Neuron (in vitro differentiated cells): ENCODE data around the gene BTG4.

Experiments
- H2AFZ ChIP-seq: one replicate; pipeline ENCODE4 v1.6.1; 2013; ENCODE audit warnings: low read depth, mild to moderate bottlenecking, inconsistent platforms, low read length, moderate library complexity
- H3K27me3 ChIP-seq: one replicate; pipeline ENCODE4 v1.6.1; 2013; ENCODE audit warnings: low read length; ENCODE audit not compliant: insufficient read depth
- H3K36me3 ChIP-seq: one replicate; pipeline ENCODE4 v1.6.1; 2013; ENCODE audit warnings: low read length; ENCODE audit not compliant: insufficient read depth
- H3K4me1 ChIP-seq: one replicate; pipeline ENCODE4 v1.6.1; 2013; ENCODE audit warnings: low read length; ENCODE audit not compliant: insufficient read depth
- H3K4me3 ChIP-seq: 2 replicates; pipeline ENCODE4 v1.5.1; 2013; ENCODE audit warnings: mild to moderate bottlenecking, low read length, moderate library complexity
- H3K9me3 ChIP-seq: one replicate; pipeline ENCODE4 v1.6.1; 2013; ENCODE audit warnings: low read length

The BTG4 gene

DNA sequence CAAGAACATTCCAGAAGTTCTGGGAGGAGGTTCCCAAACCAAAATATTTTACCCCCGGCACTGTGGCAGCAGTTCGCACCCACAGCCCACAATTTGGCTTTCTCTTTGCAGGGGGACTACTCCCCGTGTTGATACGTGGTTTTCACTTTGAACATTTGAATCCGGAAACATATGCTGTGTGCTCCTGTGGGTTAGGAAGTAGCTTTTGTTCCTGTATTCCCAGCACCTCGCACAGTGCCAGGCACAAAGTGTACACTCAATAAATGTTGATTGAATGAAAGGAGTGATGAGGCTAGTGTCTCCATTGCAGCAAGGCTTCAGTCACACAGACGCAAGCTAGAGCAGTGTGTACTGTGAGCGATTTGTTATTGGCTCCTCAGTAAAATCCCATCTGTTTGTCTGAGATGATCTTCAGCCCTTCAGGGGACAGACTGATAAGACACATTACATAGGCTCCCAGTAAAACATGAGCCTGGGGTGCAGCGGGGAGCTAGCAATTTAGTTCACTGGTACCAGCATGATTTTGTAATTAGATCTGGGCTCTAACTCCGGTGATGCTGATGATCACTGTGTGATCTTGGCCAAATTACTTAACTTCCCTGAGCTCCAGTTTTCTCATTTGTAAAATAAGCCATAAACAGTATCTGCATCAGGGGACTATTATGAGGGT, 30.6 kb upstream of the BTG4 start:
- Histone ChIP-seq H3K4me1 (peaks cover 6% of the 10 kb centered on the region), H3K4me3 (no peak overlapping the region), H2AFZ (no peak overlapping the region), H3K36me3 (no peaks in the 10 kb centered on the region), H3K27me3 (peaks cover 79% of the 10 kb centered on the region), H3K9me3 (peaks cover 5% of the 10 kb centered on the region)

DNA sequence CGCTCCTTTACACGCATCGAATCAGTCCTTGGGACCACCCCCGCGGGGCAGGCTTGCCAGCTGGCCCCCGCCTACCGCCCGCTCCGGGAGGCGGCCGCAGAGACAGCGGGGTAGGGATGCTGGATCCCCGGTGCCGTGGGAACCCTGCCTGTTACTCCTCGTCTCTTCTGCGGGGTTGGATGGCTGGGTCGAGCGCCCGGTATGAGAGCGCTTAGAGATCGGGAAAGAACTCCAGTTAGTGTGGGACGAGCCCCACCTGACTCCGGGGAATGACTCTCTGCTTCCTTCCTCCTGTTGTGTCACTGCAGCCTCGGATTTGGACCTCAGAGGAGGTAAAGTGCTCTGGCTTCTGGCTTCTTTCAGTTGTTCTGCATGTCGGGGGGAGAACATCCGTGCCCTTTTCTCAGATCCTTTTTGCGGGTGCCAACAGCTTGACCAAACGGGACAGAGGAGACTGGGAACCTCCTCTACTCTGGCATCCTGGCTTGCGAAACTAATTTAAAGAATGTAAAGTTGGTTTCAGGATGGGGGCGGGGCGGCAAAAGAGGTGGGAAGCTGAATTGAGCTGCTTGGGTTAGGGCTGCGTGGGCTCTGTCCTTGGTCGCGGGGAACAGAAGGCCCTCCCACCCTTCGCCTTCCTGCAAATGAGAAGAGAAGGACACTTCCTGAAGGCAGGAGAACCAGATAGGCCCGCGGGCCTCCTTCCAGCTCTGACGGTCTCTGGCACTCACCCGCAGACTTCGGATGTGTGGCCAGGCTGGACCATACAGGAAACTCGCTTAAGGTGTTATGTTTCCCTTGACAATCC, 29.3 kb upstream of the BTG4 start:
- Histone ChIP-seq H3K4me1 (peaks cover 6% of the 10 kb centered on the region), H3K36me3 (no peaks in the 10 kb centered on the region), H3K27me3 (peaks cover 85% of the 10 kb centered on the region), H2AFZ (peak overlapping the region; percentile 62), H3K4me3 (no peak overlapping the region), H3K9me3 (peaks cover 5% of the 10 kb centered on the region)

DNA sequence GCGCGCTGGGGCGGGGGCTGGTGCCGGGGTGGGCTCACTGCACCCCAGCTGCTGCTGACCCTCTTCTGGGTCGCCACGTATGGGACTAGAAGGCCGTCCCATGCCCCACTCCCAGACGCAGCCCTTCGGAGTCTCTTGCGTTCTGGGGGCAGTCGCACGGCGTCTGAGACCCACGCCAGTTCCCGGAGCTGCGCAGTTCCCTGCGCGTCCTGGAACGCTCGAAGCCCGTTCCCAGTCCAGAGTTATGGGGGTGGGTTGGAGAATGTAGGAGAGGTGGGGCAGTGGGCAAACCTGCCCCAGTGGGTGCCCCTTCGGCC, 28.7 kb upstream of the BTG4 start:
- H3K4me3 ChIP-seq = no peak overlapping the region
- H3K4me1 ChIP-seq = peaks cover 6% of the 10 kb centered on the region
- H3K36me3 ChIP-seq = no peaks in the 10 kb centered on the region
- H2AFZ ChIP-seq = peak overlapping the region; percentile 62
- H3K9me3 ChIP-seq = peaks cover 5% of the 10 kb centered on the region
- H3K27me3 ChIP-seq = peaks cover 85% of the 10 kb centered on the region

DNA sequence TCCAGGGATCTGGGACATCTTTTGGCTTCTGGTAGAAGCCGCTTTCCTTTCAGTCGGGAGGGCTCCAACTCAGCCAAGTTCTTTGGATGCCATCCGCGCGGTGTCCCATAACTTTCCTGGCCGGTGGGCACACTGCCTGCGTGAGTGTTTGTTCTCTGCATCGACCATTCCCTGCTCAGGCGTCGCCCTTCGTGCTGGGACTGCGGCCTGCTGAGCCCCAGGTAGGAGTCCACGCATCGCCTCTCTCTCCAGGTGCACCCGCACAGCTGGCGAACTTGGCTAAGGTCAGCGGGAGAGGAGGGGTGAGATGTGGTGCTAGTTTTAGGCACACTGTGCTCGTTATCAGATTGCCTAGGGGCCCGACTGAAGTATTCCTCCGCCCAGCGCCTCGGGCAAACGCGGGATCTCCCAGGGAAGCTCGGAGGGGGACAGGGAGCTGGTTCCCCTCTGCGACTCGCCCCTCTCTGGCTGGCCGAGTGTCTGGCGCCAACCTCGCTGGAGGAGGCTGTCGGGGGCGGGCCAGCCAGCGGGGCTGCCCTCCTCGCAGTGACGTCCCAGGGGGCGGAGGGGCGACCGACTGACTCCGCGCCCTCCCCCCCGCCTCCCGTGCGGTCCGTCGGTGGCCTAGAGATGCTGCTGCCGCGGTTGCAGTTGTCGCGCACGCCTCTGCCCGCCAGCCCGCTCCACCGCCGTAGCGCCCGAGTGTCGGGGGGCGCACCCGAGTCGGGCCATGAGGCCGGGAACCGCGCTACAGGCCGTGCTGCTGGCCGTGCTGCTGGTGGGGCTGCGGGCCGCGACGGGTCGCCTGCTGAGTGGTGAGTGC, 28.1 kb upstream of the BTG4 start, which contains the start of gene LAYN:
TSS of gene LAYN (plus strand) at position 607 of the 823 bp plus-strand sequence. CDS start at position 731, 124 bp downstream.
- peak within 1 kb of the TSS; percentile 62 for H2AFZ ChIP-seq
- peaks cover 5% of the 10 kb centered on the region for H3K9me3 ChIP-seq
- H3K4me1 ChIP-seq = peaks cover 6% of the 10 kb centered on the region
- H3K27me3 ChIP-seq = peaks cover 80% of the 10 kb centered on the region
- no peak within 1 kb of the TSS for H3K4me3 ChIP-seq
- no peaks in the 10 kb centered on the region for H3K36me3 ChIP-seq

DNA sequence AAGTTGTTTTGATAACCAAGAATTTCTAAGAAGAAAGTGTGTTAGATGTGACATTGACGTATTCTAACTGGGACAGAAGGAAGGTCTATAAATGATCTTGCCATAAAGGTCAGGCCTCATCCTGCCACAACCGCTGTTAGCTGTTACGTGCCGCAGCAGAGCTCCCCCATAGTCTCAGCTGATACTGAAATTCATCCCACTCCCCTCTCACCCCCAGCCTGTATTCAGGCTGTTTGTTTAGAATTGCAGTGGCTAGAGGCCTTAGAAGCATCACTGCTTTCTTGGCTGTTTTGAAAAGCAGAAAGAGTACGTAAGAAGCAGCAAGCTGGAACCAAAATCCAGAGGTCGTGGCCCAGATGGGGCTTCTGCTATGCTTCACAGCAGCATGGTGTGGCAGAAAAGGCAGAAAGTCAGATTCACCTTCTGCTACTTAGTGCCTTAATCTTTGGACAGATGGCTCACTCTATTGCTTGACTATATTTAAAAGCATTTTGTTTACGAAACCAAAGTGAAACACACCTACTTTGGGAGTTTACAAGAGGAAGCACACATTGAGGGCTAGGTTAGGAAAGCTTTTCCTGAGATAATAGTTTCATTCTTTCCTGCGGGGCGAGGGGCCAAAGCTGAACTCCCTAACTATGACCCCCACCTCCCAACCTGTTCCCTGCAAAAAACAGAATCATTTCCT, 27.4 kb upstream of the BTG4 start:
- peaks cover 5% of the 10 kb centered on the region for H3K9me3 ChIP-seq
- H3K4me3 ChIP-seq = no peak overlapping the region
- H2AFZ ChIP-seq = no peak overlapping the region
- peaks cover 81% of the 10 kb centered on the region for H3K27me3 ChIP-seq
- peaks cover 6% of the 10 kb centered on the region for H3K4me1 ChIP-seq
- no peaks in the 10 kb centered on the region for H3K36me3 ChIP-seq

DNA sequence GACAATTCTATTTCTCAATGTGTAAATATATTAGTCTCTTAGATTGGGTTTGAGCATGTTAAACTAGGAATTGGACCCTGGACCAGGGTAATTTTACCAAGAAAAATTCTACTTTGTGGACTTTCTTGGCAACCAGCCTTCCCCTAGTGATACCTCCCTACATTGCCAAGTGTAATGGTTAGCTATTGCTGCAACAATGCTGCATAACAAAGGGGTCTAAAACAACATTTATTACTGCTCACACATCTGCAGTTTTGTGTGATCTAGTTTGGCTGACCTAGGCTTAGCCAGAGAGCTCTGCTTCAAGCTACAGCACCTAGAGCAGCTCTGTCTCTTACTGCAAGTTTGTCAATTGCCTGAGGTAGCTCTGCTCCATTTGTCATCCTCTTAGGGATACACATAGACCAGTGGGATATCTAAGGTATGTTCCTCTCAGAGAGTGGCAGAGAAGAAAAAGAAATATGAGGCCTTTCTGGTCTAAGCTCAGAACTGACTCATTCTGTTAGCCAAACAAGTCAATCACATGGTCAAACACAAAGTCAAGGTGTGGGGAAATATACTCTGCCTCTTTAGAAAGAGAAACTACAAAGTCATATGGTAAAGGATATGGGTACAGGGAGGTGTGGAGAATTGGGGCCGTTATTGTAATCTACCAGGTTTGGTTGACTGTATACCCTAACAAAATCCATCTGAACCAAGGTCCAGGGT, 26.4 kb upstream of the BTG4 start:
- Histone ChIP-seq H3K4me1 (peaks cover 6% of the 10 kb centered on the region), H3K9me3 (peaks cover 5% of the 10 kb centered on the region), H3K4me3 (no peak overlapping the region), H2AFZ (no peak overlapping the region), H3K36me3 (no peaks in the 10 kb centered on the region), H3K27me3 (peaks cover 74% of the 10 kb centered on the region)

DNA sequence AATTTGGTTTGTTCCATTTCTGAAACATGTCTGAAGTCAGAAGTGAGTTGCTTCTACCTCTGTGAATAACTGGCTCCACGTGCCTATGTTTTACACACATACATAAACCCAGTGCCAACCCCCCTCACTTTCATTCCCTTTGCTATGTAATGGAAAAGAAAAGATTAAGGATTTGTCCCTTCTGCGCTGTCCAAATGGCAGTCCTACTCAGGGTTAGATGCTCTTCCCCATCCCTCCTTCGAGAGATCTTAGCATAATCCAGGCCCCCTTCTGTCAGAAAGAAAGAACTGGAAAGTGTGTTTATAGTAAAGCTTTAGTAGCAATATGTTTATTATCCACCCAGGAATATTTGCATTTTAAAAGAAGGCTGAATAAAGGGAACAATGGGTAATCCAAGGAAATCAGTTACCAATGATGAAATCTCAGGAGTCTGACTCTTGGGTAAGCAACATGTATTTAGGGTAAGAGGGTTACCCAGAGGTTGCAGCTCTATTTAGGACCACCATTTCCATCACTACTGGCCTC, 25.2 kb upstream of the BTG4 start:
- Histone ChIP-seq H3K4me1 (peaks cover 6% of the 10 kb centered on the region), H3K27me3 (peaks cover 63% of the 10 kb centered on the region)

DNA sequence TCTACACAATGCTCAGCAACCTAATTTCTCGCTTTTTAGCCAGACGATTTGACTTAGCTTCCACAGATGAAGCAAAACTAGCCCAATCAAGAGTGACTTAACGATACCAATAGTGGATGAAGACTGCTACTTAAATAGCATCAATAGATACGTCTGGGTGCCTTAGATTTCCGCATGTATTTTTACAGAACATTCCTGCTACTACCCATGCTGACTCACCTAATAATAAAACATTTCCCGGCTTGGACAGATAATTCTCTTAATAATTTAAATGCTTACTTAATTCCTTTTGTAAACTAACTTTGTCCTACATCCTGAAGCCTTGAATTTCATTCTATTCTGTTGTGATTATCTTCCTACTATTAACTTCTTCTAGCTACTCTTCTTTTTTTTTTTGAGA, 23.1 kb upstream of the BTG4 start:
- Histone ChIP-seq H3K27me3 (peaks cover 42% of the 10 kb centered on the region), H2AFZ (no peak overlapping the region), H3K4me3 (no peak overlapping the region), H3K9me3 (peaks cover 5% of the 10 kb centered on the region), H3K36me3 (no peaks in the 10 kb centered on the region), H3K4me1 (peaks cover 3% of the 10 kb centered on the region)

More for the DNA sequence above, 25.2 kb upstream of the BTG4 start:
- Histone ChIP-seq H3K36me3 (no peaks in the 10 kb centered on the region), H3K9me3 (peaks cover 5% of the 10 kb centered on the region), H3K4me3 (no peak overlapping the region), H2AFZ (no peak overlapping the region)

DNA sequence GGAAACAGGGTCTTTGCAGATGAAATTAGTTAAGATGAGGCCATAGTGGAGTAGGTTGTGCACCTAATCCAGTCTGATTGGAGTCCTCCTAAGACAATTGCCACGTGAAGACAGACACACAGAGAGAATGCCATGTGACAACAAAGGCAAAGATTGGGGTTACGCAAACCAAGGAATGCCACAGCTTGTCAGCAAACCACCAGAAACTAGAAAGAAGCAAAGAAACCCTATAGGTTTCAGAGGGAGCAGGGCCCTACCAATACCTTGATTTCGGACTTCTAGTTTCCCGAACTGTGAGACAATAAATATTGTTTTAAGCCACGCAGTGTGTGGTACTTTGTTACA, 20.2 kb upstream of the BTG4 start:
- peaks cover 5% of the 10 kb centered on the region for H3K4me1 ChIP-seq
- H3K4me3 ChIP-seq = no peak overlapping the region
- no peaks in the 10 kb centered on the region for H3K9me3 ChIP-seq
- no peaks in the 10 kb centered on the region for H3K36me3 ChIP-seq
- peaks cover 13% of the 10 kb centered on the region for H3K27me3 ChIP-seq
- H2AFZ ChIP-seq = no peak overlapping the region

DNA sequence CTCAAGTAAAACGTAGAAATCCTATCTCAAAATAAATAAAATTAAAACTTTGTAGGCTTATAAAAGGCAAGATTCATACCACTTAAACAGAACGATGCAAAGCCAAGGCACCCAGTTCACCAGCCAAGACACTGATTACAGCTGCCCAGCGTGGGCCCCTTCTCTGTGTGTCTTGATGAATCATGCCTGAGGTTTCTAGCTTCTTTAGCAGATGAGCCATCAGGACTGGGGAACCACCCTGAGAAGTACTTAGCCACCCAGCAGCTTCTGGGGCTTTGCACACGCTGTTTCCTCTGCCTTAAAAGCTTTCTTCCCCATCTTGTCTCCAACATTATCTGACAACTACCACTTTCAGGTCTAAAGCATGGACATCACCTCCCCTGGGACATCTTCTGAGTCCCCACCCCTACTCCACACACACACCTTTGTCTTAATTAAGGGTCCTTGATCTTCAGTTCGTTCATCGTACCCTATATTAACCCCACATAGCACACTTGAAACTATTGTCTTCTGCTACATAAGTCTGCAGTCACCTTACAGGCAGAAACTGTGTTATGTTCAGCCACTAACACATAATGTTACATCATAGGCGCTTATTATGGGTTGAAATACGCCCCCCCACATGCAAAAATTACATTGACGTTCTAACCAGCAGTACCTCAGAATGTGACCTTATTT, 19.6 kb upstream of the BTG4 start:
- H3K36me3 ChIP-seq = no peaks in the 10 kb centered on the region

DNA sequence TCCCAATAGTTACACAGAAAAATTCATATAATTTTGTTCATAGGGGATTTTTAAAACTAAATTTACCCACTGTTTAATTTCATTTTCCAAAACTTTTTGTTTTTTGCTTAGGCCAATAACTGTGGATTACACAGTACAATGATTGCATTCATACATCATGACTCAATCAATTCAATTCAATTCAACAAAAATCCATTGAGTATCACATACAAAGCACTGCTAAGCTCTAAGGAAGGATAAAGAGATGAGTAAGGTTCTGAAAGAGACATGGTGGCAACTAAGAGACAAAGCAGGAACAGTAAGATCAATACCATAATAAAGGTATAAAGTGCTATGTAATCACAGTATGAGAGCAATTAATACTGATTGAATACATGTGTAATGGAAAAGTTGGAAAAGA, 18.9 kb upstream of the BTG4 start:
- H3K9me3 ChIP-seq = no peaks in the 10 kb centered on the region
- H3K27me3 ChIP-seq = peaks cover 6% of the 10 kb centered on the region
- no peak overlapping the region for H2AFZ ChIP-seq
- H3K36me3 ChIP-seq = no peaks in the 10 kb centered on the region
- no peak overlapping the region for H3K4me3 ChIP-seq
- peaks cover 5% of the 10 kb centered on the region for H3K4me1 ChIP-seq

More for the DNA sequence above, 19.6 kb upstream of the BTG4 start:
- Histone ChIP-seq H3K4me1 (peaks cover 5% of the 10 kb centered on the region), H3K27me3 (peaks cover 11% of the 10 kb centered on the region), H3K9me3 (no peaks in the 10 kb centered on the region), H2AFZ (no peak overlapping the region), H3K4me3 (no peak overlapping the region)

DNA sequence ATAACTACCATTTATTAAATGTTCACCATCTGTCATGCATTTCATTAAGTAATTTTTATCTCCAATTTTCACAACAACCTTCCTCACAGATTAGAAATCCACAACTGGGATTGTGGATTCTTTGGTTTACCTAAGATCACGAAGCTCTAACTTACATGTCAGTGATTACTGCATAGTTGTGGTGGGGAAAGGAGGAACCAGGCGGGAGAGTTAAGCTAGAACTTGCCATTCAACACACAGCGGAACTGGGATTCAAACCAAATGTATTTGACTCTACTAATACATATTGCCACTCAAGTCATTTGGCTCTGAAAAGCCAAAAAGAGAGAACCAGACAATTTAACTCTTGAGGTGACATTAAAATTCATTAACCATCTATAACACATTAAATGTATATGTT, 17.9 kb upstream of the BTG4 start:
- H3K9me3 ChIP-seq = no peaks in the 10 kb centered on the region
- H3K27me3 ChIP-seq = peaks cover 5% of the 10 kb centered on the region
- H3K4me3 ChIP-seq = no peak overlapping the region
- no peak overlapping the region for H2AFZ ChIP-seq
- H3K36me3 ChIP-seq = no peaks in the 10 kb centered on the region
- H3K4me1 ChIP-seq = peaks cover 5% of the 10 kb centered on the region
